HG03439 (cell line): ENCODE data around the gene ASCC3.
"Not testable (repeated sequence)": the region's sequence is repeated elsewhere in the genome, so short reads cannot be mapped to it uniquely, and the experiment has no call there.

Experiments used
- ATAC-seq: cut with Tn5 transposase; IDR thresholded peaks from one replicate; pipeline ENCODE4 v1.9.1; 2021; ENCODE audit warnings: mild to moderate bottlenecking, moderate library complexity; ENCODE audit not compliant: unreplicated experiment

ASCC3 gene

DNA sequence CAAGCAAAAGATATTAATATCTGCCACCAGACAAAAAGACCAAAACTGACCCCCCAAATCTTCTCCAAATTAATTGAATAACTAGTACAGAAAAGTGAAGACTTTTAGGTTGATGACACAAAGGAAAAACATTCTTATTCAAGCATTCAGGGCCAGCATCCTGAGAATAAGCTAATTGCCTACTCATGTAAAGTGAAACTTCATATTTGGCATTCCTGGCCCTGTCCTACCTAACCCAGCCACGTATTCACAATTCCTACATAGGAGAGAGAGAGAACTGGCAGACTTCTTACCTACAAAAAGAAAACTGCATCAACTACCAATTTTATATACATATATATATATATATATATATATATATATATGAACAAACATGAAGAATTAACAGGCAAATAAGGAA lies 4.9 kb upstream of the ASCC3 start:
- ATAC-seq = no peak

DNA sequence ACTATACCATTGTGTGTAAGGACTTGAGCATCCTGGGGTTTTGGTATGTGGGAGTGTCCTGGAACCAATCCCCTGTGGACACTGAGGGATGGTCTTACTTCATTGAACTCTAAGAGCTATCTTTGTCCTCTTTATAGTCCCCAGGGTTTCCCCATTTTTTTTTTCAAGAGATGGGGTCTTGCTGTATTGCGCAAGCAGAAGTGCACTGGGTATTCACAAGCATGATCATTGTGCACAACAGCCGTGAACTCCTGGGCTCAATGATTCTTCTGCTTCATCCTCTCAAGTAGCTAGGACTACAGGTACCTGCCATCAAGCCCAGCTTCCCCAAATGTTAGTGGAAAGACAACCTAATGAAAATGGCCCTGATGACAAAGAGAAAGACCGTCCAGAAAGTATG lies 2.2 kb upstream of the ASCC3 start:
- ATAC-seq = no peak

DNA sequence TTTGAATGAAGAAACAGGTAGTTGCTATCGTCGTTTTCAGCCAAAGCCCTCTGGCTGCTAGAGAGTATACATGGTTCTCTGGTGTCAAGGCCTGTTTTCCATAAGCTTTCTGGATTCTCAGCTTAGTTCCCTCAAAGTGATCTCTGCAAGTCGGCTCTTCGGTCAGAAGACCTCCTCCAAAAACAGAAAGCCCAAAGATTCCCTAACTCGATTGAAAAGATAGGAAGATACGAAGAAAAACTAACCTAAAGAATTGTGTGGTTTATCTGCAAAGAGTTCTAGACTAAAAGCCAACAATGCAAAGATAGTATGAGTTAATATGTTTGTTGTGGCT lies 545 bp upstream of the ASCC3 start:
- peak; percentile 5 for ATAC-seq

DNA sequence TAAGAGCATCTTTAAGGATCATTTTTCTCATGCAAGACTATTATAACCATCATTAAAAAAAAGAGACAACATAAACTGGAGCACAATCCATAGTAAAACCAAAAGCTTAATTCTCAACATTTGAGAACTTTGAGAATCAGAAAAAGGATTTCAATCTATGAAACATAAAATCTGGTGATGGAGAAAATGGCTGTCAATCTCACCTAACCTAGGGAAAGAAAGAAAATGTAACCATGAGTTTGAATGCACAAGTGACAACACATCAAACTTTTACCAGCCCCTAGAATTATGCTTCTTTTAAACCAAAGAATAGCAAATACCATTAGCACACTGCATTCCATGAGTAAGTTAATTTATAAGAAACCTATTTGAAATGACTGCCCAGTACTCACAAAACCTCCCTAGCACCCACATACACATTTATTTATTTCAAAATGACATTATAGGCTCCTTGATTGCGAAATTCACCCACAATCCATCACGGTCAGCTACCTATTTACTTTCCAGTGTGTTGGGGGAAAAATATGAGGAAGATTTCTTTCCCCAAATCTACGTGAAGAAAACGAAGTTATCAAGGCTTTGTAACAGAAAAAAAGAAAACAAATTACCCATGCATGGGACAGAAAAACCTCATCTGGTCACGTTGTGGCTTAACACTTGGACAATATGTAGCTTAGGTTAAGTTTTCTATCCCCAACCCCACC lies 828 bp downstream of the ASCC3 start:
- ATAC-seq = no peak

DNA sequence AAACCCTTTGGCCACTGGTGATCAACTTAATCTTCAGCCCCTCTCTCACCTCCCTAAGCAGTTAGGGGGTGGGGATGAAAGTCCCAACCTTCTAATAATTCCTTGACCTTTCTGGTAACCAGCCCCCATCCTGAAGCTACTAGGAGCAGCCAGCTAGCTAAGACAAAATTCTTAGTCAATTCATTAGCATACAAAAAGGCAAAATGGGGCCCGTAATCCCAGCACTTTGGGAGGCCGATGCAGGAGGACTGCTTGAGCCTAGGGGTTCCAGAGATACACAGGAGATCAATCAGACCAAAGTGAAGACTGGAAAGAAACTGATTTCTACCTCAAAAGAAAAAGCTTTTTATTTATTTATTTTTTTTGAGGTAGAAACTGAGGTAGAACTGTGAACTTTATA lies 1.8 kb downstream of the ASCC3 start:
- ATAC-seq = no peak

DNA sequence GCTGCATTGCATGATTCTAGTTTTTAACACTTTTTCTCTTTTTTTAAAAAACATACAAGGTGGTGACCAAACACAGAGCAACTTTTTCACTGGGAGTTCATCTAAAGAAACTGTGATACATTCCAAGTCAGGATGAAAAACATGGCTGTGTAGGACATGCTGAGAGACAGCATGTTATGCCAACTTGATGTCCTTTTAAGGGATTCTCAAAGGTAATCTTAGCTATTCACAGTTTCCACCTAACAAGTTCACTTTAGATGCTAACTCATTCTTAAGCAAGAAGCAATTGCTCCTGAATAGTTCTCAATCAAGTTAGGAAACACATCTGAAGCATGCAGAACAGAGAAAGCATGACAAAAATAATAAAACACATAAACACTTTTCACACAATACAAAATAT lies 3.3 kb downstream of the ASCC3 start:
- no peak for ATAC-seq

DNA sequence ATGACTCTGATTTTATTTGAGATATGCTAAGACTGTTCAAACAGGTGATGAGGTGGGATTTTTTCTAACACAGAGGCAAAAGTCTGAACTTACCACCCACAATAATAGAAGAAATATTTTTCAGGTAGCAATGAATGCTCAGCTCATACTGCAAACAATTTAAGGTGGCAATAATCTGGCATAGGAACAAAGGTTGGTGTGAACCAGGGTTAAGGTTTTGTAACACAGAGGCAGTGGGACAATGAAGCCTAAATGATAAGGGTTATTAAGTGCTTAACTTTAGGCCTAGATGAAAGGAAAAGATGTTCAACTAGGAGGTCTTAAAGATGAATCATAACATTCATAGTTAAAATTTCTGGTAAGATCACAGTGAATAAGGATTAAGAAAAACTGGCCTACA lies 4.9 kb downstream of the ASCC3 start:
- ATAC-seq = no peak

DNA sequence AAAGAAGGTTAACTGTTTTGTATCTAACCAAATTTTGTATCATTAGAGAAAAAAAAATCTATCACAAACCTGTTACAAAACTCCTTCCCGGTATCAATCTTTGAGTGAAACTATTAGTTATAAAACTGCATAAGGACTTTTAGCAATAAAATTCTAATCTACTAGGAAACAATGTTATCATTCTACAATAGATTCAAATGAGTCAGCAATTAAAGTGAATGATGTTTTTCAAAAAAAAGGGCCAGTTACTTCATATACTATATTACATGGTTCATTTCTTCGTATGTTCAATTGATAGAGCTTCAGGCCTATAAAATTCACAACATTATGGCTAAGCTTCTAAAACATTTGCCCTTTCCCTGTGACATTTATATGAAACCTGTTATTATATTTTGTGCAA lies 15.6 kb downstream of the ASCC3 start:
- no peak for ATAC-seq

DNA sequence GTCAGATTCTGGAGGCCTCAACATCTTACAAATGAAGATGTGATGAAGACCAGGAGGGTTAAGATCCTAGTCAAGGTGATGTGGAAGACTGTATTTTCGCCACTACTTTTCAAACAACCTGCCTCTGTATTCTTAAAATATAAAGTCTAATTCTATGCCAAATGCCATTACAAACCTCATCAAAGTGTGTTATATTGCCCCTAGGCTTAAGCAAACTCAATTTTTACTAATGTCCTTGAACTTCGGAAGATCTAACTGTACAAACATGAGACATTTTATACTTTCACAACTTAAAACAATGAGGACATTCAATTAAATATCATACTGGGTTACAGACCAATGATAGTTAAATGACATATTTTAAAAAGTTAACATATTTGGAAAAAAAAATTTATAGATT lies 19.1 kb downstream of the ASCC3 start:
- no peak for ATAC-seq

DNA sequence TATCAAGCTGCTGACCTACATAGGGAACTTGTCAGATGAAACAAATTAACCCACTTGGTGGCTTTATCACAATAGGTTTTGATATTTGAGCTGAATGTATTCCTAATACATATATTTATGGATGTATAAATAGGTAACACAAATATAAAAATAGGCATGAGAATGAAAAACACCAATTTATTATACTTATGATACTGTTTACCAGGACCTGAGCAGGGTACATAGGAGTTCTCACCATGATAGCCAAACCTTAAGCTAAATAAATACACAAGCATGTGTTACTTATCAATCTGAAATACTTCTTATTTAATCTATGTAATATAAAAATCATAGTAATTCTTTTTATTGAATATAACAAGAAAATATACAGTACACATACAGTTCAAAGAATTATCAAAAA lies 25.0 kb downstream of the ASCC3 start:
- ATAC-seq = no peak

DNA sequence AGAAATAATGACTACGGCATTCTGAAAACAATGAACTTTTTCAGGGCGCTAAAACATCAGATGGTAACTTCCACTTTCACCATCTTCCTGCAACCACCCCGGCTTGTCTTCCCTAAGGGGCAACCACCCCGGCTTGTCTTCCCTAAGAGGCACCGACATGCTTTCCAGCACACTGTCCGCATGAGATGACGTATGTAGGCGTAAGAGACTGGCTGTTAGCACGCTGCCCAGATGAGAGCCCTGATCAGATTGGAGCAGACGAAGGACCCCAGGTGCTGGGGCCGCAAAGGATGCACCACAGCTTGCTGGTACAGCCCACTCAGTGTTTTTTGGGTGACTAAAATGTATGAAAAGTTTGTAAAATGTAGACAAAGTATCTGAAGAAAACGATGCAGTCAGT lies 29.3 kb downstream of the ASCC3 start:
- no peak for ATAC-seq

DNA sequence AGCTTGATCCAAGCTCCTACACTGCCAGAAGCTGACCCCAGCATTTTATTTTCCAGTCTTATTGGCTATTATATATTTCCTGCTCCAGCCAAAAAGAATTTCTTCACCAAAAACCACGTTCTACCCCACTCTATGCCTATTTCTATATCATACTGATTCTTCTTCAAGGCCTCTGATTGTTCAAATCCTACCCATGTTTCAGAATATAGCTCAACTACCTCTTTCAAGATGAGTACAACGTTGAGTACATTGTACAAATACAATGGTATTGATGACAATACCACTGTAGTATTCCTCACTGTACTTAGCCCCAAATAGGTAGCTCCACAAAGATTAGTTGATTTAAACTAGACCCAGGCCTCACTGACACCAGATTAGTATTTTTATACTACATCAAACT lies 31.0 kb downstream of the ASCC3 start:
- ATAC-seq = no peak

DNA sequence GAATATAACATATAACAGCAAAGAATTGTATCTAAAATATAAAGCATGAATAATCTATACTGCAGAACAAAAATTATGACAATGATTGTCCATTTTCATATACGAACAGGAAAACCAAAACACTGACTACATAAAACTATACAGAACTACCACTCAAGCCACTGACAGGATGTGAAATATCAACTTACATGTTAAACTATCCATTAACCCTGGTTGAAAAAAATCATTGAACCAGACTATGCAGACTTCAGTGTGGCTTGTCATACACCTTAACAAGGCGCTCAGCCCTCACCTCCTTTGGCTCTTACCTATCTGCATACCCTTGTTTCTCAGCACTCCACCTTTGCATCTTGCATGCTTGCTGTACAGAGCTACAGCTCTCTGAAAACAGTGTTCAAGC lies 34.9 kb downstream of the ASCC3 start:
- ATAC-seq = no peak

DNA sequence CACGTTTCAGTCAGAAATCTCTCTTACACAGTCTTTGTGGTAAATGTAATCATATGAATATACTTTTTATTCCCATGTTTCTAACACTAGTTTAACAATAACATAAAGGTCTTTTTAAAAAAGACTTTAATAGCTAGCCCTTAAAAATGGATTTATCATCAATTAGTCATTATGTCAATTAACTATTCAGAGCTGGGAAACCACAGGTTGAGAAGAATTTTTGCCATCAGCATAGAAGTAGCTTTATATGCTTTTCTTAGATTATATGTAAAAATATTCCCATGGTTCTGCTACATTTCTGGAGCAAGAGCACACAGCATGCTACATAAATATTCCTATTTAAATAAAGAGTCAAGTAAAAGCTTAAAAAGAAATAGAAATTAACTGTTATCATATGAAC lies 35.5 kb downstream of the ASCC3 start:
- ATAC-seq = no peak

DNA sequence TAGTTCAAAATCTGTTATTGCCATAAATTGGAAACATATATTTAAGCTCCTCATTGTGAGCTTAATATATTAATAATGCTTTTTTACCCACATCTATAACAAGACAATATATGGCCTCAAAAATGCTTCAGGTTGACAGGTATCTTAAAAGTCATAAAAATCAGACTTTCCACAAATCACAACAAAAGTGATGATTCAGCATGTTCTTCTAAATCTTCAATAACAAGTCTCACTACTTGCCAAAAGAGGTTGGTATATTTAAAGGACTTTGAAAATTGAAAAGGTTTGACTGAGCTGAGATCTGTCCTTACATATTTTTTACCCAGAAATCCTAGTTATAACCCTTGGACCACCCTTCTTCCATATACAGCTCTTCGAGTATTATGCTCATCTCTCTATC lies 41.7 kb downstream of the ASCC3 start:
- no peak for ATAC-seq

DNA sequence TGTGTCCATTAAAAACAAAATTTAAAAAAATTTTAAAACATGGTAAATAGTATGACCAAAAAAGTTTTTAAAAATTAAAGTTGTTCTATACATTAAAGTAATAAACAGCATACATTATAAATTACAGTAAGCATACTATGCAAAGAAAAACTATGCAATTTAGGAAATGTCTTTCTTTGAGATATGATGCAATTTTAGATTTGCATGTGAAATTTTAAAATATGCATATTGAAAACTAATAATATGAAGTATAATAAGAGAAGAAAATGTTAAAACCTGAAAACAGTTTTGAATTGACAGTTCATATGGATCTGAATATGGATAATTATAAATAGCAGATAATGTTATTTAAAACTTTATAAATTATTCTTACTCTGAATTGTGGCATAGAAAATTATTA lies 43.1 kb downstream of the ASCC3 start:
- ATAC-seq = no peak

DNA sequence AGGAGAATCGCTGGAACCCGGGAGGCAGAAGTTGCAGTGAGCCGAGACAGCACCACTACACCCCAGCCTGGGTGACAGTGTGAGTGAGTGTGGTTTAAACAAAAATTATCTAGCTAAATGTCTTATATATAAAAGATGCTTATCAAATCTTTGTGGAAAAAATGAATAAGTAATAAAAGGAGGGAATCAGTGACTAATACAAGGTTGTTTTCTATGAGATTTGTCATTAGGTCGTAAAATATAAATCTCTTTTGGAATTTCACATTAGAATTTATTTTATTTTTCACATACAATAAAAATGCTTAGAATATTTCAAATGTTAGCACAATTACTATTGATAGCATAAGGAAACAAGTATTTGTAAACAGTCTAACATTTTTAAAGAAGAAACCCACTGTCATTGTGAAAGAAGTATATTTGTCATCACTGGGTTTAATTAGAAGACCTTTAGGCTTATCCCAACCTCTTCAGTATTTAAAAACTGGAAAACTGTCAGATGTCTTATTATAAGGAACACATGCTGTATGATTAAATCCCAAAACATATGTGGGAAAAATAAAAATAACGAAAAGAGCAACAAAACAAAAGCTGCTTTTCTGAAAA lies 47.1 kb downstream of the ASCC3 start:
- ATAC-seq = no peak

DNA sequence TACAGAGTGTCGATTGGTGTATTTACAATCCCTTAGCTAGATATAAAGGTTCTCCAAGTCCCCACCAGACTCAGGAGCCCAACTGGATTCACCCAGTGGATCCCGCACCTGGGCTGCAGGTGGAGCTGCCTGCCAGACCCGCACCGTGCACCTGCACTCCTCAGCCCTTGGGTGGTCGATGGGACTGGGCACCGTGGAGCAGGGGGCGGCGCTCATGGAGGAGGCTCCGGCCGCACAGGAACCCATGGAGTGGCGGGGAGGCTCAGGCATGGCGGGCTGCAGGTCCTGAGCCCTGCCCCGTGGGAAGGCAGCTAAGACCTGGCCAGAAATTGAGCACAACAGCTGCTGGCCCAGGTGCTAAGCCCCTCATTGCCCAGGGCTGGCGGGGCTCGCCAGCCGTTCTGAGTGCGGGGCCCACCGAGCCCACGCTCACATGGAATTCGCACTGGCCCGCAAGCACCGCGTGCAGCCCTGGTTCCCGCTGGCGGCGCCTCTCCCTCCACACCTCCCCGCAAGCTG lies 52.0 kb downstream of the ASCC3 start:
- ATAC-seq = not testable (repeated sequence)

DNA sequence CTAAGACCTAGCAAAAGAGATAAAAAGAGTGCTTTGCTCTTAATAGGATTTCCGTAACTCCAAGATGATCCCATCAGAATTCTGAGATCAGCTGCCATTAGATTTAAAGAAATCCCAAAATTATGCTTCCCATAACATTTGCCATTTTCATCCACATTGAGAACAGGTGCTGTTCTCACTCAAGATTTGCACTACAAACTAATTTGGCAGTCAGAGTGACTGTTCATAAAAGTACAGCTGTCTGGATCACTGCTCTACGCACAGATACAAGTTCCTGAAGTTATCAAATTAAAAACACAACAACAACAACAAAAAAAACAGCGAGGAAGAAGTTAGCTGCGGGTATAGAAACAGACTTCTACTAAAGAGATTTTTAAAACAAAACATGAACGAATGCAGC lies 58.1 kb downstream of the ASCC3 start:
- no peak for ATAC-seq

DNA sequence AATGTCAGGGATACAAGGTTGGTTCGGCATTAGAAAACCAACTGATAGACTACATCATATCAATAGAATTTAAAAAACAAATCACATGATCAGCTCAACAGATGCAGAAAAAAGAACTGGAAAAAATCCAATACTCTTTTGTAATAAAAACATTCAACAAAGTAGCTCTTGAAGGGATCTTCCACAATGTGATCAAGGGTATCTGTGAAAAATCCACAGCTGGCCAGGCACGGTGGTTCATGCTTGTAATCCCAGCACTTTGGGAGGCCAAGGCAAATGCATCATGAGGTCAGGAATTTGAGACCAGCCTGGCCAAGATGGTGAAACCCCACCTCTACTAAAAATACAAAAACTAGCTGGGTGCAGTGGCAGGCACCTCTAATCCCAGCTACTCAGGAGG lies 63.1 kb downstream of the ASCC3 start:
- no peak for ATAC-seq

DNA sequence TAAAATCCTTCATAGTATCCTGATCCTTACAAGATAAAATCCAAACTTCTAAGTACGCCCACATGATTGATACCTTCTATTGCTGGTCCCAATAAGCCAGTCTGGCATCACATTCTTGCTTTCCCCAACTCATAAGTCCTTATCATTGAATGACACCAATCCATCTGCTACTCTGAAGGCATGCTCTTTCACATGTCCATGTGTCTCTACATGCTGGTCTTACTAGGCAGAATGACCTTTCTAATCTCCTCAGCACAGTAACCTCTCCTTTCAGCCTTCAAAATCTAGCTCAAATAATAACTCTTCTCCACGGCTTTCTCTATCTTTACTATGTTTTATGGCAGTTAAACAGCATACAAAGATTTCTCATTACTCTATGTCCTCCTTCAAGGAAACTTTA lies 71.1 kb downstream of the ASCC3 start:
- no peak for ATAC-seq

DNA sequence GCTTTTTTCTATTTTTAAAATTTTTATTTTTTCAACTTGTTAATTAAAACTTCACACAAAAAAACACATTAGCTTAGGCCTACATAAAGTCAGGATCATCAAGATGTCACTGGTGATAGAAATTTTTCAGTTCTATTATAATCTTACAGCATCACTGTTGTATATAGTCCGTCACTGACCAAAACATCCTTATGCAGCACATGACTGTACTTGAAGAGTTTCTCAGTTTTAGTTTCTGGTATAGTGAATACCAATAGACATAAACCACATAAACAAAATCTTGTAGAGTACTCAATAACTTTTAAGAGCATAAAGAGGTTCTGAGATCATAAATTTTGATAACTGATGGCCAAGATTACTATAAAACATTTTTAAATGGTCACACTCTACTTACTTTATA lies 71.8 kb downstream of the ASCC3 start:
- no peak for ATAC-seq

DNA sequence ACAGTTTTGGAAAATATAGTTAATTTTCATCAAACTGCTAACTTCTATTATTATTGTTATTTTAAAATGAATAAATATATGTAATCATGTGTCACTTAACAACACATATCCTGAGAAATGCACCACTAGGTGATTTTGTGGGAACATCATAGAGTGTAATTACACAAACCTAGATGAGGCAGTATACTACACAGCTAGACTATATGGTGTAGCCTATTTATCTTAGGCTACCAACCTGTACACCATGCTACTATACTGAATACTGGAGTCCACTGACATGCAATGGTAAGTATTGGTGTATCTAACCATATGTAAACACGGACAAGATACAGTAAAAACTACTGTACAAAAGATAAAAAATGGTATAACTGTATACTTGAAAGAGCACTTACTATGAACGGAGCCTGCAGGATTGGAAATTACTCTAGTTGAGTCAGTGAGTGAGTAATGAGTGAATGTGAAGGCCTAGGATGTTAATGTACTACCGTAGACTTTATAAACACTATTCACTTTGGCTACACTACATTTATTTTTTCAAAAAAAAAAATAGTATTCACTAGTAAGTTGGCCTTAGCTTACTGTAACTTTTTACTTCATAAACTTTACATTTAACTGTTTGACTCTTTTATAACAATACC lies 72.4 kb downstream of the ASCC3 start:
- no peak for ATAC-seq
